IPS-11a (cell line): ENCODE data around the gene HP1BP3.

Source experiments
- H3K4me3 ChIP-seq: one replicate; pipeline ENCODE4 v1.5.1; 2013; ENCODE audit warnings: low read depth, low read length, control low read depth

Gene HP1BP3

DNA sequence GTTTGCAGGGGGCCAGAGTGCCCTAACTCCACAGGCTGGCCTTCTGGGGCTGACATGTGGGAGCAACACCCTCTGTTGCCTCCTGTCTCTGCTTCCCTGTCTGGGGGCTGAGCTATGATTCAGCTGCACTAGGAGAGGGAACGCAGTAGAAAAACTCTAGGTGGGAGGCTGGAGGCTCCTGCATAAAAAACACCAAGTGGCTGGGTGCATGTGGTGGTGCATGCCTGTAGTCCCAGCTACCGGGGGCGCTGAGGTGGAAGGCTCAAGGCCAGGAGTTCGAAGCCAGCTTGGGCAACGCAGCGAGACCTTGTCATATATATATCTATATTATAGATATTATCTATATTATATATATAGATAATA, 74.9 kb downstream of the HP1BP3 start:
- no peak overlapping the region for H3K4me3 ChIP-seq

DNA sequence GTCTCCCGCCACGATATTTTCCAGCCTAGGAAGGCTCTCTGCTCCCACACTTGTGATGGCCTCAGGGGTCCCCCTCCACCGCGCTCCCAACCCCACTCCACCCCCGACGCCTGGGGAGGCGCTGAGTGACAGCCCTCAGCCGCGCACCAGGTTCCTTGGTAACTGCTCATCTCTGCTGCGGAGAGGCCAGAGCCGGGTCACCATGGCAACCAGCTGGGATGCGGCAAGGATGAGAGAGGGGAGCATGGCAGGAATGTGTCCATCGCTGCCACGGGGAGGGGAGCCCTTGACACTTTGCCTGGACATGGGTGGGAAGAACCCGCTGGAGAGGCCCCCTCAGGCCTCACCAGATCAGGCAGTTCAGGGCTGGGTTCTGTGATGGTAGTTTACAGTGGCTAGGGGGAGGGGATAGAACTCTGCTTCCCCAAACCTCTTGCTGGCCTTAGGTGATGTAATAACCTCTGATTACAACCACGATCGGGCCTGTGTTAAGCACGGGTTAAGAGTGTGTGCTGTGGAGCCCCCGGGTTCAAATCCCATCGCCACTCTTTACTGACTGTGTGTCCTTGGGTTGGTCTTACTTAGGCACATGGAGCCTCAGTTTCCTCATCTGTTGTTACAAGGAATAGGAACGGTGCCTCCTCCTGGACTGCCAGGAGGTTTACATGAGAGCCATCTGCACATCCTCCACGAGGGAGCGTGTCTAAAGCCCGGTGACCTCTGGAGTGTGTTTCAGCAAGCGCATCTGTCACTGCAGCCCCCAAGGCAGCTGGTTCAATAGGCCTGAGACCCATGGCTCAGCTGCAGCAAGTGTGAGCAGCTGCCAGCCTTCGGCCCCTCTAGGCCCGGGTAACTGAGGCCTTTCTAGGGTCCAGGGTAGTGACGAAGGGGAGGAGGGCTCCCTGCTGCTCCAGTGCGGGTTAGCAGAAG, 75.6 kb downstream of the HP1BP3 start:
- no peak overlapping the region for H3K4me3 ChIP-seq

DNA sequence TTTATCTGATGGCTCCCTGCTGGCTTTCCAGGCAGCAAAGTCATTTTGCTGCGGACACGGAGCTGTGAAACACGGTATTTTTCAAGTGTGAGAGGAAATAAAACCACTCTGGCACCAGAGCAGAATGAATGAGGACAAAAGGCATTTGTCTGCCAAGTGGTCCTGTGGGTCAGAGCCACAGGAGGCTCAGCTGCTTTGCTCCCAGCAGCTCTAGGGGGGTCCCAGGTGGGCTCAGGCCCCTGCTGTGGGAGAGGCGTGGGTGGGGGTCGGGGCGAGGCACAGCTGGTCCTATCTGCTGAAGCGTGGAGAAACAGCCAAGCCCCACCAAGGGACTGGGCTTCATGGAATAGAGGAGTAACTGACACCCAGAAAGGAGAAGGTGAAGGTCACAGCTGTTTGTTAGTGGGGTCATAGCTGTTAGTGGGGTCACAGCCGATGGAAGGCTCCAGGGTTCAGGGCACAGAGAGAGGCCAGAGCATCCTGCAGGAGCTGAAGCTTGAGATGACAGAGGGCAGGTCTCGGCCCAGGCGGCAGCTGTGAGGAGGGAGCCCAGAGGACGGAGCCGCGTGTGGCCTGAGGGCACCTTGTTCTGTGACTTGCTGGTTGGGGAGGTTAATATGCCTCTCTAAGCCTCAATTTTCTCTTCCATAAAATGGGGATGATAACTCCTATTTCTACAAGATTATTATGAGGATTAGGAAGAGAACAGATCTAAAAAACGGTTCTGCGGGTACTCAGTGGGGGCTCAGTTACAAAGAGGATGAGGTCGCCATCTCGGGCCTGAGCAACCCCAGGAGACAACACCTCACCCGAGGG, 76.4 kb downstream of the HP1BP3 start:
- no peak overlapping the region for H3K4me3 ChIP-seq

DNA sequence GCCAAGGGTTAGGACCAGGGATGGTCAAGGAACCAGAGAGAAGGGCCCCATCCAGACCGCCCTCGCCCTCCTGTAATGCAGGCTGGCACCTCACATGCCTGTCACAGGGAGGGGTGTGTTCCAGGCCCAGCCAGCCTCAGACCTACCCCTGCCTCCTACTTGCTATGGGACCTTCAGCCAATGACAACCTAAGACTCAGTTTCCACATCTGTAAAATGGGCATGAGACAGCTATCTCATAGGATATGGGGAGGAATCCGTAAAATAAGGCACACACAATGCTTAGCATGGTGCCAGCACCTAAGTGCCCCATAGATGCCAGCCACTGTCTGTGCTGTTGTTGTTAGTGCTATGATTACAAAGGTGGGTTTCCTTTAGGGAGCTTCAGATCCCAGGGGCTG, 77.2 kb downstream of the HP1BP3 start:
- no peak overlapping the region for H3K4me3 ChIP-seq

DNA sequence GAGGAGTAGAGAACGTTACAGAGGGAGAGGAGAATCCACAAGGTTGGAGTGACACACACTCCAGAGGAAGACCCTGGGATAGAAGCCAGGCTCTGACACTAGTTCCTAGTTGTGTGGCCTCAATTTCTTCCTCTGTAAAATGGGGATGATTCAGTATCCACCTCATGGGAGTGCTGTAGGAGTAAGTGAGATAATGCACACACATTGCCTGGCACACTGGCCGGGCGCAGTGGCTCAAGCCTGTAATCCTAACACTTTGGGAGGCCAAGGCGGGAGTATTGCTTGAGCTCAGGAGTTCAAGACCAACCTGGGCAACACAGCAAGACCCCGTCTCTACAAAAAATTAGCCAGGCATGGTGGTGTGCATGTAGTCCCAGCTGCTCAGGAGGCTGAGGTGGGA, 78.2 kb downstream of the HP1BP3 start:
- no peak overlapping the region for H3K4me3 ChIP-seq

DNA sequence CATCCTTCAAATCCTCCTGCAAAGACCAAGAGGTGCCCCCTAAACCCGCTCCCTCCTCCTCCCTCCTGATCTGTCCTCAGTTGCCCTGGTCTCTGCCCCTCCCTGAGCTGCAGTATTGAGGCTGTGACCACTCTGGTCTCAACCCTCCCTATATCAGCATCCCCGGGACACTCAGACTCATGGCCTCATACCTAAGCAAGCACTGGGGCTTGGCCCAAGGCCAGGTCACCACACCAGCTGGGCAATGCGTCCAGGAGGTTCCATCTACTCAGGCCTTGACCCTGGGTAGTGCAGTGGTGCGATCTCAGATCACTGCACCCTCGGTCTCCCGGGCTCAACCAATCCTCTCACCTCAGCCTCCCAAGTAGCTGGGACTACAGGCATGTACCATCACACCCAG, 79.0 kb downstream of the HP1BP3 start:
- H3K4me3 ChIP-seq: no peak overlapping the region

DNA sequence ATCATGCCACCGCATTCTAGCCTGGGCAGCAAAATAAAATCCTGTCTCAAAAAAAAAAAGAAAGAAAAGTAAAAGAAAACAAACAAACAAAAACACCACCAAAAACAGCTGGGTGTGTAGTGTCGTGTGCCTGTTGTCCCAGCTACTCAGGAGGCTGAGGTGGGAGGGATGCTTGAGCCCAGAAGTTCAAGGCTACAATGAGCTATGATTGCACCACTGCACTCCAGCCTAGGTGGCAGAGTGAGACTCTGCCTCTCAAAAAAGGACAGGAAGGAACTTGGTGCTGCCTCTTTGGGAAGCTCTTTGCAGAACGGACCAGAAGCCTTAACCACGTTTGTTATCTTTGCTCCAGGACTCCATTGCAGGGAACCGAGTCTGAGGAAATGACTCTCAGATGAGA, 80.3 kb downstream of the HP1BP3 start:
- H3K4me3 ChIP-seq: no peak overlapping the region

DNA sequence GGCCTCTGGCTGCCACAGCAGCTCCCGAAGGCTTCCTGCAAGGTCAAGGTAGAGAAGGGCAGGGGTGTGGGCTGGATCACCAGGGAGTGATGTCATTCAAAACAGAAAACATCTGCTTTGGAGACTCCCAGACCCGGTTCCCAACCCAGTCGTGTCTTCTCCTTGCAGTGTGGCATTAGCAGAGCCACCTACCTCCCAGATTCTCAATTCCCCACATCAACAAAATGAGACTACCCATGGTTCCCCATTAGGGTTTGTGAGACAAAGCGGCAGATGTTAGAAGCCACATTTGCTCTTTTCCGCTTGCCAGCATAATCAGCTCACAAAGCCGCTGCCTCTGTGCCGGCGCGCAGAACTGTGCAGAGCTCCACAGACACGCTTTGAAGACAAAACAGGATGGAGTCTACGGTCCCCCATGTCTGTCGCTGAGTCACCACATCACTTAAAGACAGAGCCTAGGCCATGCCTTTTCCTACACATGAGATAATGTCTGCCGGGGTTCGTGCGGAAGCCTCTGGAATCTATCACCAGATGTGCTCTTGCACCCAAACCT, 81.8 kb downstream of the HP1BP3 start:
- no peak overlapping the region for H3K4me3 ChIP-seq

DNA sequence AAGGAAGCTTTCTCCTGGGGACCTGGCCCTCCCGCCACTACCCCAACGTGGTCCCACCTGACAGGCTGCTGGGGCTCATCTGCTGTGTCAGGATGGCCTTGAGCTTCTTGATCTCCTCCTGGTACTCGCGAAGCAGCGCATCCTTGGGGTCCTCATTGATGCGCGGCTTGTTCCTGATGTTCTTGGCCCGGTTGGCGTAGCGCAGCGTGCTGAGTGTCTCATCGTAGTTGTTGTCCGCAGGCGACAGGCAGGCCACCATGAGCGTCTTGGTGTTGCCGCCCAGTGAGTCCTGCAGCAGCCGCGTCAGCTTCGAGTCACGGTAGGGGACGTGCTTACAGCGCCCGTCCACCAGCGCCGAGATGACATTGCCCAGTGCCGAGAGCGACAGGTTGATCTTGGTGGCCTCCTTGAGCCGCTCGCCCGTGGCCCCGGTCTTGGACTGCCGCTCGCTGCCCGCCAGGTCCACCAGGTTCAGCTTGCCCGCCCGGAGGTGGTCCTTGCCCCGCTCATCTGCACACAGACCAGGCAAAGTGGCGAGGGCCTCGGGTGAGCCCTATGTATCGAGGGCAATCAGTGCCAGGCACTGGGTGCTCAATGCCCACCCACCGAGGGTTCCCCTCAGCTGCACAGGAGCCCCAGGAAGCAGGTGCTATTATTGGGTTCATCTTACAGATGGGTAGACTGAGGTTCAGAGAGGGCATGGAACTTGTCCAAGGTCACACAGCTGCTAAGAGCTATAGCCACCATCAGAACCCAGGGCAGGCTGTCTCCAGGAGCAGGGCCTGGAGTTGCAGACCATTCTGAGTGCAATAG, 82.5 kb downstream of the HP1BP3 start:
- H3K4me3 ChIP-seq: no peak overlapping the region

DNA sequence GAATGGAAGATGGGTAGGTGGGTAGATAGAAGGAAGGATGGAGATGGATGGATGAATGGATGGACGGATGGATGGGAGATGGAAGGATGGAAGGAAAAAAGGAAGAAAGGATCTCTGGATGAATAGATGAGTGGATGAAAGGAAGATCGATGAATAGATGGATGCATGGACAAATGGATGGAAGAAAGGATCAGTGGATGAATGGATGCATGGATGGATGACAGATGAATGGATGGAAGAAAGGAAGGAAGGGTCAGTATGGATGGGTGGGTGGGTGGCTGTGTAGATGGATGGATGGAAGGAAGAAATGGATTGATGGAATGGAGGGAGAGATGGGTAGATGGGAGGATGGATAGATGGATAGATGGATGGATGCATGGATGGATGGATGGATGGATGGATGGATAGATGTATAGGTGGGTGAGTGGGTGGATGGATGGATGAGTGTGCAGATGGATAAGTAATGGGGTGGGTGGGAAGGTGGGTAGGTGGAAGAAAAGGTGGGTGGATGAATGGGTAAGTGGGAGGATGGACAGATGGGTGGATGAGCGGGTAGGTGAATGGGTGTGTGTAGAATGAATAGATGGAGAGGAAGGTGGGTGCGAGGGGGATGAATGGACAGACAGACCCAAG, 83.9 kb downstream of the HP1BP3 start:
- no peak overlapping the region for H3K4me3 ChIP-seq

DNA sequence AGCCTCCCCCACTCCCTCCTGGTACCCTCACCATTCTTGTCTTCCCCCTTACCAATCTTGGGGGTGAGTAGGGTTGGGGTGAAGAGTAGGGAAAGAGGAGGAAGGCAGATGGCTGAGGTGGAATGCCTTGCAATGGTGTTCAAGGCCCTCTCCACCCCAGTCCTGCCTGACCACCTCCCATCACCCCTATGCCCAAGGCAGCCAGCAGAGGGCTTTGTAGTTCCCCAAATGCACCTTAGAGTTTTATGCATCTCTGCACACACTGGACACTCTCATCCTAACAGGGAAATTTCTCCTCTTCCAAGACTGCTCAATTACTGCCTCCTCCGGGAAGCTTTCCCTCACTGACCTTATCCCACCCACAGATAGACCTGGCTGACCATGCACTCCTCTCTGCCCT, 84.7 kb downstream of the HP1BP3 start:
- H3K4me3 ChIP-seq: no peak overlapping the region

DNA sequence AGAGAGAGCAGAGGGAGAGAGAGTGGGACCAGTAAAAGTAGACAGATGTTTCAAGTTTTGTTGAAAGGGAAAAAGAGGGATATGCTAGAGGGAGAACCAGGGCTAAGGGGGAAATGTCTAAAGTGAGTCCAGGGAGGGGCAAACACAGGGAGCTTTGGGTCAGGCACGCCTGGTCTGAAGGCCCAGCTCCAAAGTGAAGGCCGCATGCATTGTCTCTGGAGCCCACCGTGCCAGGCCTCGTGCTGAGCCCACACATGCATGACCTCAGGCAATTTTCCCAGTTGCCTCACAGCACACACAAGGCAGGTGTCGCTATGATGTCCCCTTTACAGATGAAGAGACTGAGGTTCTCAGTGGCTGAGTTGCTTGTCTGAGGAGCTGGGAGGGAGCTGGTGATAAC, 85.3 kb downstream of the HP1BP3 start:
- no peak overlapping the region for H3K4me3 ChIP-seq

DNA sequence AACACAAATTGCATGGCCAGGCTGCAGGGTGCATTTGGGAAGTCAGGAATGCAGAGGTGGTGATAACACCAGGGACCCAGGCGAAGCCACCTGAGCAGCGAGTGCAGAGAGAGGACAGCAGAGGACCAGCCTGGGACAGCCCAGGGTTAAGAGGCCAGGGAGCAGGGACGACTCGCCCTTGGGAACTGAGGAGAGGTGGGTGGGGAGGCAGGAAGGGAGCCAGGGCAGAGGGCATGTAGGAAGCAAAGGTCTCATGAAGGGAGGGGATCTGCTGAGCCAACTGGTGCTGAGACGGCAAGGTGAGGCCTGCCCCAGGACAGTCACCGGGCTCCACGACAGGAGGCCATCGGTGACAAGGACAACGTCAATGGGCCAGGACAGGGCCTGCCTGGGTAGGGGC, 85.7 kb downstream of the HP1BP3 start:
- no peak overlapping the region for H3K4me3 ChIP-seq

DNA sequence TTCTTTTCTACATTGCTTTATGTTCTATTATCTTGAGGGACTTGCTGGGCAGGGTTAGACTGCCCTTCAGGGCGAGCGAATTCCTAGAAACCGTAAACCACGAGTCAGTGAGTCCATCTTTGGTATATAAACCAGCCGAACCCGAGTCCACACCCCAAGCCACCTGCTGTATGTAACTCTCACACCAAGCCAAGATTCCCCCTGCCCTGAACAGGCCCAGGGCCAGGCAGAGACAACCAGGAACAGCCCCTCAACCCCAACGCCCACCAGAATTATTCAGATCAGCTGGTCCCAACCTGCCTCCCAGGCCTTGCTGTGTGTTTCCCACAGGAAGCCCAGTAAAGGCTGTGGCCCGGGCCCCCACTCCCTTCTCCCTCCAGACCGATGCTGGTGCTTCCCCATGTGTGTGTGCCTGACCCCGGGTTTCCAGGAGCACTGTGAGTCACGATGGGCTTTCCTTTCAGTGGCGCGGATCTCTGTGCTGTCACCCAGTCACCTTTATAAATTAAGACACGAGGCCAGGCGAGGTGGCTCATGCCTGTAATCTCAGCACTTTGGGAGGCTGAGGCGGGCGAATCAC, 86.4 kb downstream of the HP1BP3 start:
- H3K4me3 ChIP-seq: no peak overlapping the region

DNA sequence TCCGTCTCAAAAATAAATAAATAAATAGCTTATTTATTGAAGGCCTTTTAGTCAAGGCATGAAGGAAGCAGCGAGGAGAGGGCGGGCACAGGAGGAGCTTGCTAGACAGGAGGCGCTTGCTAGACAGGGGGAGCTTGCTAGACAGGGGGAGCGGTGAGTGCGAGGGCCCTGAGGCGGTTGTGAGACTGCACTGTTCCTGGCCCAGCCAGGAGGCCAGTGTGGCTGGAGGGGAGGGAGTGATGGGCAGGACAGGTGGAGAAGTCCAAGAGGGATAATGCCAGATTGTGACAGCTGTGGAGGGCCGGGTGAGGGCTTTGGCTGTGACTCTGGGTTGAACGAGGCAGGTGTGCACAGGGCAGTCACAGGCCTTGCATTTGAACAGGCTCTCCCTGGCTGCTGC, 87.5 kb downstream of the HP1BP3 start:
- H3K4me3 ChIP-seq: no peak overlapping the region

DNA sequence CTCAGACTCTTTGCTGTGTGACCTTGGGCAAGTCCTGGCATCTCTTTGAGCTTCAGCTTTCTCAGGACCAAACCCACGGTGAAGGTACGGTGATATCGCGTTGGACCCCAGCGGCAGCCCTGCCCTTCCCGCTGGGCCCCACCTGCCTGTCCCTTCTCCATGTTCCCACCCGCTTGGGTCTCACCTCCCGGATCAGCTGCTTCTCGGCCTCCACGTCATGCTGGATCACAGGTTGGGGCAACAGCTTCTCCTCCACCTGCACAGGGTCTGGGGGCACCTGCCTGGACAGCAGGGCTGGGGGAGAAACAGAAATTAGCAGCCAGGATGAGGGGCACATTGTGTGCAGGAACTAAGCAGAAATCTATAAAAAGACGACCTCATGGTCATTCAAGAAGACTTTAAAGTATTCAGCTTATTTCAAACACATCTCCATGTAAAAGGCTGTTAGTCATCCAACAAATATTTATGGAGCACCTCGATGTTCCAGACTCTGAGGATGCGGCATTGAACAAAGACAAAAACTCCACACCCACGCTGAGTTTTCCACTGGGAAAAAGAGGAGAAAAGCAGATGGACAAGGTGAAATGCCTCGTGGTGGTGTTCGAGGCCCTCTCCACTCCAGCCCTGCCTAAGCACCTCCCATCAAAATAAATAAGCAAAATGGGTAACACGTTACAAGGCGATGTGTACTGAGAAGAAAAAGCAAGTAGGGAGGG, 88.8 kb downstream of the HP1BP3 start:
- H3K4me3 ChIP-seq: no peak overlapping the region

DNA sequence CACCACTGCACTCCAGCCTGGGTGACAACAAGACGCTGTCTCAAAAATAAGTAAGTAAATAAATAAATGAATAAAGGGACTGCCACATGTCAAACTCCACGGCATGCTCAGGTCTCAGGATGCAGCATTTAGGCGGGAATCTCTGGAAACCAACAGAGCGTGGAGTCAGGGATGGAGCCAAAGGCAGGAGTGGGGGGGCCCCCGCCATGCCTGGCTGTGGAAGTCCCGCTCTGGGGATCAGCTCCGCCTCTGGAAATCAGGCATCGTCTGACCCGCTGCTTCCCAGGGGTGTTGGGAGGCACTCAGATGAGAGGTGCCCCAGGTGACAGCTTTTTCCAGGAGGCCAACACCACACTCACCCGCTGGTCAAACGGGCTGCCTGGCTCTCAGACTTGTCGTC, 89.5 kb downstream of the HP1BP3 start:
- H3K4me3 ChIP-seq: no peak overlapping the region

DNA sequence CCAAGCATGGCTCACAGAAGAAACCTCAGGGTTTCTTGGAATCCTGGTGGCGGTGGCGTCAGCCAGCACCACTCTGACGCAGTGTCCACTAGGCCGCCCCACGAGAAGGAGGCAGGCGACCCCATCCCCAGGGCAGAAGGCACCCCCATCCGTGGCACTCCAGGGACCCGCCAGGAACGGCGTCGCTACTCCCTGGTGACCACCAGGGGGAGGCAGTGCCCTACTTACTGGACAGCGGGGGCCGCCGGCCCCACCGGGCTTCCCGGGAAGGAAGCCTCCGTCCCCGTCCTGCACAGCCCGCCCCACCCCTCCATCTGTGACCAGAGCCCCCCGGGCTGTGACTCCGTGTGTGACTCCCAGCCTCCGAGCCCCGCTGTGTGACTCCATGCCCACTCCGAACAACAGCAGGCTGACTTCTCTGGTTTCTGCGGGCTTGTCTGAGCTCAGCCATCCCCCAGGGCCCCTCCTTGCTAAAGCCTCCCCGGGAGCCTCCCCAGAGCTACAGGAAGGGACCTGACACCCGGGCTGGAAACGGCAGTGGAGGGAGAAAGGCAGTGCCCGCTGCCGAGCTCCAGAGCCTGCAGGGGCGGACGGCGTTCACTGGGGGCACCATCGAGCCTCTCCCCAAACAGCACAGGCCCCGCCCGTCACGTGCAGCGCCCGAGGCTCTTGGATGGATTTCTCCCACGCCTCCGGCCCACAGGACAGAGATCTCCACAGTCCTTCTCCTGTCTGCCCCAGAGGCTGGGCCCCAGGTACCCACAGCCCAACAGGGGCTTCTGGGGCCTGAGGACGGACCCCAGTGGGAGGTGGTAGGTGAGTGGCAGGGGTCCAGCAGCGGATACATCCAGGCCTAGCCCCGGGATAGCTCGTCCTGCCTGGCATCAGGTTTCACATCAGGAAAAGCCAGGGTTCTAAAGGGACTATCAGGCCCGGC, 90.4 kb downstream of the HP1BP3 start:
- H3K4me3 ChIP-seq: peak overlapping the region; percentile 9

DNA sequence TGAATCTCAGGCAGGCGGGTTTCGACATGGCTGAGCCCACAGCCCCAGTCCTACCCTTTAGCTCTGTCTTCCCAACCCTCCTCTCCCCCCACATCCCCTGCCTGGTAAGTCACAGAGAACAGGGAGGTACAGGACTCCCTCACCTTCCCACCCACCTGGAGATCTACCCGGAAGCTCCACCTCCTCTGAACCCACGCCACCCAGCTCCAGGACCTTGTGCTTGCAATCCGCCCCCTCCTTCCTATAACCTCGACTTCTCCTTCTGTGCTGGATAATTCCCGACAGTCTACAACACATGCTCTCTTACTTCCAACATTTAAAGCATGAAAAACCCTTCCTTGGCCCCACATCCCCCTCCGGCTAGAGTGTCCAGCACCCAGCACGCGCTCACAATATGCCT, 91.6 kb downstream of the HP1BP3 start:
- H3K4me3 ChIP-seq: no peak overlapping the region
